HCT116 (cell line): ENCODE results near the gene SPDYE1. TPM values are rescaled to one million over a fixed set of nuclear protein-coding genes. Genes with fewer than 3 reads are reported as not detected.
"Not testable (repeated sequence)": the region's sequence is repeated elsewhere in the genome, so short reads cannot be mapped to it uniquely, and the experiment has no call there.

Source experiments
- ATAC-seq: fragments of 200-7000 bp; cut with Tn5 transposase; 2 replicates; pipeline ENCODE4 v1.9.1; 2020; ENCODE audit warnings: mild to moderate bottlenecking, moderate library complexity
- BruUV-seq: library from RNA; stranded (reverse); fragments of 400-500 nt; replicated peaks from 2 replicates; lab custom pipeline; 2021; lab: Mats Ljungman, UMichigan
- CTCF ChIA-PET: fragments of 300-600 bp; sonication (Branson Sonifier 250); formaldehyde crosslinking; loops from one replicate; lab custom pipeline; 2021; ENCODE audit warnings: antibody characterized with exemption; lab: Charles Lee
- POLR2A ChIA-PET: fragments of 300-600, 350-600 bp; sonication (Branson Sonifier 250); formaldehyde crosslinking; loops from one replicate; lab custom pipeline; 2021; ENCODE audit warnings: antibody characterized with exemption; lab: Charles Lee
- RAD21 ChIA-PET, 2 experiments: fragments of 300-600 bp; sonication (Branson Sonifier 250); formaldehyde crosslinking; loops; one replicate each; lab custom pipeline; 2023; ENCODE audit warnings: low total read pairs in 2 of 2; ENCODE audit not compliant: uncharacterized antibody in 2 of 2, unreplicated experiment in 2 of 2, low non-redundant PET in 1 of 2; lab: Charles Lee
- DNase-seq: peaks from one replicate; pipeline ENCODE4 v3.0.0-alpha.2; 2010; ENCODE audit warnings: low read depth, low spot score
- H2AFZ ChIP-seq: fragments of 200-600 bp; shearing (Covaris generic), sonication (generic); 2 replicates; pipeline ENCODE4 v1.6.1; 2017; ENCODE audit warnings: low read depth, mixed run types, mixed read lengths, antibody characterized with exemption, low read length; ENCODE audit not compliant: poor library complexity, severe bottlenecking
- H3K27ac ChIP-seq: 2 replicates; pipeline ENCODE4 v1.5.1; 2012; ENCODE audit warnings: low read depth, low read length
- H3K27me3 ChIP-seq: fragments of 200-600 bp; sonication (generic); 2 replicates; pipeline ENCODE4 v1.6.1; 2016; ENCODE audit warnings: mixed run types, low read length, mixed read lengths; ENCODE audit not compliant: insufficient read depth
- H3K36me3 ChIP-seq, 2 experiments: fragments of 200-500 bp in 1 of 2; fragments of 200-600 bp in 1 of 2; sonication (Bioruptor generic) in 1 of 2; sonication (generic) in 1 of 2; 2 replicates each; pipeline versions ENCODE4 v1.5.1 to v1.6.1; 2014 to 2016; ENCODE audit warnings: low read length in 2 of 2, inconsistent platforms in 1 of 2, mixed read lengths in 1 of 2, mixed run types in 1 of 2; ENCODE audit not compliant: insufficient read depth in 2 of 2, control insufficient read depth in 1 of 2
- H3K4me1 ChIP-seq, 2 experiments: fragments of 200-600 bp in 1 of 2; sonication (generic) in 1 of 2; 2 replicates each; pipeline versions ENCODE4 v1.5.1 to v1.6.1; 2012 to 2017; ENCODE audit warnings: low read length in 2 of 2, inconsistent platforms in 1 of 2, mild to moderate bottlenecking in 1 of 2, mixed read lengths in 1 of 2, mixed run types in 1 of 2, moderate library complexity in 1 of 2; ENCODE audit not compliant: insufficient read depth in 2 of 2, control insufficient read depth in 1 of 2
- H3K4me2 ChIP-seq: fragments of 200-600 bp; sonication (generic); 2 replicates; pipeline ENCODE4 v1.6.1; 2017; ENCODE audit warnings: mixed run types, low read length, mixed read lengths
- H3K4me3 ChIP-seq, 2 experiments: fragments of 200-600 bp in 1 of 2; sonication (generic) in 1 of 2; replicated peaks in 1 of 2; 2 replicates each; pipeline ENCODE4 v1.5.1; 2011 to 2016; ENCODE audit warnings: low read length in 2 of 2, control low read depth in 1 of 2, low read depth in 1 of 2, mild to moderate bottlenecking in 1 of 2, mixed read lengths in 1 of 2, mixed run types in 1 of 2
- H3K79me2 ChIP-seq: fragments of 200-600 bp; sonication (generic); 2 replicates; pipeline ENCODE4 v1.6.1; 2017; ENCODE audit warnings: mild to moderate bottlenecking, mixed run types, low read length, moderate library complexity, mixed read lengths; ENCODE audit not compliant: insufficient read depth
- H3K9ac ChIP-seq: fragments of 200-600 bp; sonication (generic); 2 replicates; pipeline ENCODE4 v1.6.1; 2016; ENCODE audit warnings: low read length, mixed read lengths
- H3K9me2 ChIP-seq: fragments of 200-600 bp; sonication (generic), shearing (Covaris generic); 2 replicates; pipeline ENCODE4 v1.6.1; 2017; ENCODE audit warnings: mixed run types, mild to moderate bottlenecking, moderate library complexity; ENCODE audit not compliant: insufficient read depth
- H3K9me3 ChIP-seq, 2 experiments: fragments of 200-500 bp in 1 of 2; fragments of 200-600 bp in 1 of 2; sonication (Bioruptor generic) in 1 of 2; sonication (generic) in 1 of 2; 2 replicates each; pipeline ENCODE4 v1.6.1; 2014 to 2017; ENCODE audit warnings: low read length in 2 of 2, mixed read lengths in 2 of 2, inconsistent platforms in 1 of 2, low read depth in 1 of 2, mild to moderate bottlenecking in 1 of 2, mixed run types in 1 of 2, moderate library complexity in 1 of 2; ENCODE audit not compliant: control insufficient read depth in 1 of 2, insufficient read depth in 1 of 2
- H4K20me1 ChIP-seq: fragments of 200-600 bp; sonication (generic), shearing (Covaris generic); 2 replicates; pipeline ENCODE4 v1.6.1; 2017; ENCODE audit warnings: mixed run types, mild to moderate bottlenecking, moderate library complexity; ENCODE audit not compliant: insufficient read depth
- intact Hi-C: fragments of 100-400 bp; cut with micrococcal nuclease; formaldehyde crosslinking; loops from 2 replicates; pipeline ENCODE4 v1.10.0; 2022
- total RNA-seq: library from RNA; stranded (reverse); gene quantifications from one replicate; pipeline ENCODE4 v1.2.1, GENCODE V29; 2021; ENCODE audit not compliant: unreplicated experiment

Gene SPDYE1
- total RNA-seq, 1 experiment from 2014 or later = not detected

DNA sequence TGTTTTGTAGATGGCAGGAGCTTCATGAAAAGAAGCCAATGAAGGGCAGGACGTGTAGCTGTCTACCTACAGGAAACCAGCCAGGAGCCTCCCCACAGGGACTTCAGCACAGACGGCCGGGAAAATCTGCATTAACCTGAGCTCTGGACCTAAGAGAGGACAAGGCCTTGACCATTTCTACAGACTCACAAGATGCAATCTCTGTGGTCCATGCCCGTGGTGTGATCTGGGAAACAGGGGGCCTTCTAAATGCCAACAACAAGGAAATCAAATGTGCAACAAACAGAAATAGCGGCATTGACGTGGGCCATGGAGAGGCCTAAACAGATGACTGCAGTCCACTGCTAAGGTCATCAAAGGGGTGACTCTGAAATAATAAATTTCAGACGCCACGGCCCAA is 14.4 kb downstream of the SPDYE1 start:
- ATAC-seq, H4K20me1 ChIP-seq, H2AFZ ChIP-seq, intact Hi-C loops, BruUV-seq, H3K27me3 ChIP-seq, RAD21 ChIA-PET, H3K9me2 ChIP-seq, CTCF ChIA-PET, H3K79me2 ChIP-seq, H3K9me3 ChIP-seq, DNase-seq, H3K36me3 ChIP-seq, H3K4me1 ChIP-seq, H3K4me3 ChIP-seq, H3K27ac ChIP-seq, H3K4me2 ChIP-seq, POLR2A ChIA-PET, H3K9ac ChIP-seq: not testable (repeated sequence)

GRCh38 chr7:44015090-44015489 is 17.4 kb downstream of the SPDYE1 start:
- H3K4me3 ChIP-seq, CTCF ChIA-PET, intact Hi-C loops, H2AFZ ChIP-seq, H3K27me3 ChIP-seq, H3K79me2 ChIP-seq, H3K4me1 ChIP-seq, H3K9me3 ChIP-seq, H3K9me2 ChIP-seq, H3K4me2 ChIP-seq, BruUV-seq, H3K27ac ChIP-seq, RAD21 ChIA-PET, POLR2A ChIA-PET, H4K20me1 ChIP-seq, DNase-seq, H3K36me3 ChIP-seq, H3K9ac ChIP-seq, ATAC-seq: not testable (repeated sequence)
